ENCODE results near the gene SNCAIP.

- TF ChIP-seq POLR2A (IDR thresholded peaks at IDR 0.05) (no peak), CTCF (IDR thresholded peaks at IDR 0.05) (no peak)
Observed at GRCh38 chr5:122402955-122403685, 91.1 kb downstream of the SNCAIP start.
